Measurements from ENCODE around the gene PTGIS. TPM values are rescaled to one million over a fixed set of nuclear protein-coding genes. Genes with fewer than 3 reads are reported as not detected.

Gene PTGIS
- total RNA-seq, result 7.5 TPM

GRCh38 chr20:49567421-49568277, at the start of gene PTGIS:
PTGIS (minus strand) TSS chr20:49568137; CDS start chr20:49568116, 21 bp downstream.

GRCh38 chr20:49482621-49483017, 85.3 kb downstream of the PTGIS start, which contains the start of gene KCNB1:
KCNB1 (minus strand) TSS chr20:49482668; CDS start chr20:49482480, 188 bp downstream.

Other genes with a start within 250 kb of the PTGIS start
- gene KCNB1, start 85.5 kb downstream of the PTGIS start, total RNA-seq, result 14.4 TPM
- 51.3 TPM for gene B4GALT5, start 145.7 kb upstream of the PTGIS start, total RNA-seq
- 8.1 TPM for gene SLC9A8, start 244.7 kb upstream of the PTGIS start, total RNA-seq

Data from parietal lobe (tissue), 1 donor.